ENCODE data around the gene KCNE1. TPM values are rescaled to one million over a fixed set of nuclear protein-coding genes. Genes with fewer than 3 reads are reported as not detected.

The KCNE1 gene
- total RNA-seq, 1 donor from 2014 or later: not detected

DNA sequence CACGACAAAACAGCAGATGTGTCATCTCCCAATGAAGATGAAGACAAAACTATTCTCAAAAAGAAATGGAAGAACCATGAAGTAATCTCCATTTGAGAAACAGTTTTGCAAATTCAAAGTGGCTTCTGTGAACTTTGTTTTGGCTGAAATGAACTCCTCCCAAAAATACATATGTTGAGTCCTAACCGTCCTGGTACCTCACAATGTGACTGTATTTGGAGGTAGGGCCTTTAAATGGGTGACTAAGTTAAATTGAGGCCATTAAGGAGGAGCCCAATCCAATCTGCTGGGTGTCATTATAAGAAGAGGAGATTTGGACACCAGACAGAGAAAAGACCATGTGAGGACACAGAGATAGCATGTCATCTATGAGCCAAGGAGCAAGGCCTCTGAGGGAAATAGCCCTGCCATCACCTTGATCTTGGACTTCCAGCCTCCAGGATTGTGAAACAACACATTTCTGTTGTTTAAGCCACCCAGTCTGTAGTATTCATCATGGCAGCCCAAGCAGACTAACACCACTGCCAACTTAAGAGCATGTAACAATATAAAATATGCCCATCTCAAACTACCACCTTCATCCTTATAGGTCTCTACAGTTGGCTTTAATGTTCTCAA, 38.3 kb upstream of the KCNE1 start:
- Histone ChIP-seq H3K4me3 (ENCODE audit: low read depth, low read length) (no peak overlapping the region), H3K27me3 (ENCODE audit: control insufficient read depth, insufficient read depth, low read length) (no peaks in the 10 kb centered on the region), H3K36me3 (ENCODE audit: control insufficient read depth, insufficient read depth, low read length) (no peaks in the 10 kb centered on the region)
- TF ChIP-seq, protein P1, sequence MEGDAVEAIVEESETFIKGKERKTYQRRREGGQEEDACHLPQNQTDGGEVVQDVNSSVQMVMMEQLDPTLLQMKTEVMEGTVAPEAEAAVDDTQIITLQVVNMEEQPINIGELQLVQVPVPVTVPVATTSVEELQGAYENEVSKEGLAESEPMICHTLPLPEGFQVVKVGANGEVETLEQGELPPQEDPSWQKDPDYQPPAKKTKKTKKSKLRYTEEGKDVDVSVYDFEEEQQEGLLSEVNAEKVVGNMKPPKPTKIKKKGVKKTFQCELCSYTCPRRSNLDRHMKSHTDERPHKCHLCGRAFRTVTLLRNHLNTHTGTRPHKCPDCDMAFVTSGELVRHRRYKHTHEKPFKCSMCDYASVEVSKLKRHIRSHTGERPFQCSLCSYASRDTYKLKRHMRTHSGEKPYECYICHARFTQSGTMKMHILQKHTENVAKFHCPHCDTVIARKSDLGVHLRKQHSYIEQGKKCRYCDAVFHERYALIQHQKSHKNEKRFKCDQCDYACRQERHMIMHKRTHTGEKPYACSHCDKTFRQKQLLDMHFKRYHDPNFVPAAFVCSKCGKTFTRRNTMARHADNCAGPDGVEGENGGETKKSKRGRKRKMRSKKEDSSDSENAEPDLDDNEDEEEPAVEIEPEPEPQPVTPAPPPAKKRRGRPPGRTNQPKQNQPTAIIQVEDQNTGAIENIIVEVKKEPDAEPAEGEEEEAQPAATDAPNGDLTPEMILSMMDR (IDR thresholded peaks at IDR 0.05; ENCODE audit: insufficient read depth, low read length, poor library complexity, severe bottlenecking): no peak
- no peak for DNase-seq (ENCODE audit: low read depth)

DNA sequence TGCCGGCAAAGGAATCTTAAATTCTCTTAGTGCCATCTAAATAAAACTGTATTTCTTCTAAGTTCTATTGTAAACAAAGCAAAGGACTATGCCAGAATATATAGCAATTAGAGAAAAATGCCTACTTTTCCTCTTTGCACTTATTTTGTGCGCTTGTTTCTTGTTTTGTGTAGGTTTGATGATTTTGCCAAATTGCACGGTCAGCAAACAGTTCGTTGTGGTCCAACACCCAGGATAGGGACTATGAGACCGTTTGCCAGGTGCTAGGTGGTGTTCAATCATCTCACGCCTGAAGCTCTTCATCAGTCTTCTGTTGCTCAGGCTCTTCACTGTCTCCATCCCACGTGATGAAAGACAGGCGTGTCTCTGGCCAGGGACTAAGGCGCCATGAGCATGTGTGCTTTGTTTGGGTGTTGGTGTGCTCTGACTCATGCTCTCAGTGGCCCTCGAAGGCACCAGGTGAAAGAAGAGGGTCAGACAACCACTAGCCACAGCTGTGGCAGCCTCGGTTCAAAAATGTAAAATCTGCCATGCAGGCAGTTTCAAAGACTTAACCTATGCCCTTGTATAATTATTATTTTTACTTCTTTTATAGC, 36.9 kb upstream of the KCNE1 start:
- Histone ChIP-seq H3K36me3 (ENCODE audit: control insufficient read depth, insufficient read depth, low read length) (no peaks in the 10 kb centered on the region), H3K27me3 (ENCODE audit: control insufficient read depth, insufficient read depth, low read length) (no peaks in the 10 kb centered on the region), H3K4me3 (ENCODE audit: low read depth, low read length) (no peak overlapping the region)
- TF ChIP-seq, protein P1 (IDR thresholded peaks at IDR 0.05; ENCODE audit: insufficient read depth, low read length, poor library complexity, severe bottlenecking): no peak
- DNase-seq (ENCODE audit: low read depth): no peak

DNA sequence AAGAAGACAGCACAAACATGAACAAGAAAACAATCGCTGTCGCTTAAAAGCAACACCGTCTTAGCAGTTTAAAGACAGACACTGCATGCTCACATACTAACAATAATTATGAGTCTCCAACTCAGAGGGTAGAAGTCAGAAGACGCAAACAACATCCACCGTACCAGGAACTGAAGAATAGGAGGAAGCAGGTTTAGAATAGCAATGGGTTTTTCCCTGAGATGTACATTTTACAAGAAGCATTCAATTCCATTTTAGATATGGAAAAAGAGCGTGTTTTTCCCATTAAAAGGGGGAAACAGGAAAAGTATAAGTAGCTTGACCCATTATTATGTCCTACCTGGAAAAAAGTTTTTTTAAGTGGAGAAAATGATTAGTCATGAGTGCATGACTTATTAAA, 34.5 kb upstream of the KCNE1 start:
- no peak for DNase-seq (ENCODE audit: low read depth)
- H3K4me3 ChIP-seq (ENCODE audit: low read depth, low read length): no peak overlapping the region
- no peaks in the 10 kb centered on the region for H3K36me3 ChIP-seq (ENCODE audit: control insufficient read depth, insufficient read depth, low read length)
- no peaks in the 10 kb centered on the region for H3K27me3 ChIP-seq (ENCODE audit: control insufficient read depth, insufficient read depth, low read length)
- TF ChIP-seq, protein P1 (IDR thresholded peaks at IDR 0.05; ENCODE audit: insufficient read depth, low read length, poor library complexity, severe bottlenecking): no peak

DNA sequence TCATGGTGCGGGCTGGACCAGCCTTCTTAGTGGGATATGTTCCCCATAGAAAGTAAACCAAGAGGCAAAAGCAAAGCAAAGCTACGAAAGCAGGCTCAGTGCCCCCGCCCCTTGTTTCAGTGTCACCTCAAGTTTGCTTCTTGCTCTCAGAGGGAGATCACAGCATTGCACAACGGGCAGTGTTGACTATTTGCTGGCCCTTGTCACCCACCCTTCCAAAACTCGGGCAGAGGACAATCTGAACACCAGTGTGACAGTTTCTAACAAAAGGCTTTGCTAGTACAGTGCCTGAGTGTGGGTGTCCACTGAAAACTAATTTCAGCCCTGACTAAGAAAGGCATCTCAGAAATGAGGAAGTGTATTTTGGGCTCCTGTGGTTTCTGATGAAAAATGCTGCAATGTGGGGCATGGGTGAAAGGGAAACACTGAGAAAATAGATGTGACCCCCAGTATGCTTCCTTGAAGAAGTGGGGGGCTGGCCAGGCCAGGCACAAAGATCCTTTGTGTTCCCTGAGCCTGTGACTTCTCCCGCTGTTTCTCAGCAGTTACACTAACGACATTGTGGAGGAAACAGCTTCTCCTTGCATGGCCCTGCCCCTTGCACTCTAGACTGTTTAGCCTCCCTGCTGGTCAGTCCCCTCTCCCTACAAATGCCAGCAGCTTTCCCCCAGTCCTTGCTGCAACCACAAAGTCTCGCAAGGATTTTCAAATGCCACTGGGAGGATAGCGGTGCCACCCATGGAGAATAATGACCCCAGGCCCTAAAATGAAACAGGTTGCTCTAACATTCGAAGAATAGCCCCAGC, 33.3 kb upstream of the KCNE1 start:
- TF ChIP-seq, protein P1 (IDR thresholded peaks at IDR 0.05; ENCODE audit: insufficient read depth, low read length, poor library complexity, severe bottlenecking): no peak
- H3K4me3 ChIP-seq (ENCODE audit: low read depth, low read length): no peak overlapping the region
- no peaks in the 10 kb centered on the region for H3K27me3 ChIP-seq (ENCODE audit: control insufficient read depth, insufficient read depth, low read length)
- no peaks in the 10 kb centered on the region for H3K36me3 ChIP-seq (ENCODE audit: control insufficient read depth, insufficient read depth, low read length)
- peak; percentile 67 for DNase-seq (ENCODE audit: low read depth)

DNA sequence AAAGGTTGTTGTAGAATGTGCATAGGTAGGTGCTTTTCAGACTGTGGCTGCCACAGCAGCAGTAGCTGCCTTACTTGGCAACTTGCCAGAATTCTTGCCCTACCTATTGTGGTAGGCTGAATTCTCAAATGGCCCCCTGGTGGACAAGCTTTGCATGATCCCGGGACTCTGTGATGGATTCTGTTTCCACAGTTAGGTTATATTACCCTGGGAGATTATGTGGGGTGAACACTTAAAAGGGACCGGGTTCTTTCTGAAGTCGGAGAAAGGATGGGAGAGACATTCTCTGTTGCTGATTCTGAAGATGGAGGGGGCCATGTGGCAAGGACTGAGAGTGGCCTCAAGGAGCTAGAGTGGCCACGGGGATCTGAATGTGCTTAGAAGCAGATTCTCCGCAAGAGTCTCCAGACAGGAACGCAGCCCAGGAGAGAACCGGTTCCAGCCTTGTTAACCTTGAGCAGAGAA, 32.1 kb upstream of the KCNE1 start:
- no peak for DNase-seq (ENCODE audit: low read depth)
- Histone ChIP-seq H3K4me3 (ENCODE audit: low read depth, low read length) (no peak overlapping the region), H3K36me3 (ENCODE audit: control insufficient read depth, insufficient read depth, low read length) (no peaks in the 10 kb centered on the region), H3K27me3 (ENCODE audit: control insufficient read depth, insufficient read depth, low read length) (no peaks in the 10 kb centered on the region)
- TF ChIP-seq, protein P1 (IDR thresholded peaks at IDR 0.05; ENCODE audit: insufficient read depth, low read length, poor library complexity, severe bottlenecking): peak; percentile 43
